HEK293T (cell line): ENCODE data around the gene PCDHGA11.

Experiments
- ARNT ChIP-seq: fragments of 450-650 bp; IDR thresholded peaks from 2 replicates; pipeline ENCODE4 v1.6.1; 2017; ENCODE audit warnings: mild to moderate bottlenecking
- BHLHE40 ChIP-seq: fragments of 450-650 bp; IDR thresholded peaks from 2 replicates; pipeline ENCODE4 v1.6.1; 2016; ENCODE audit warnings: mild to moderate bottlenecking, moderate library complexity, borderline replicate concordance
- FOXA1 ChIP-seq: fragments of 450-650 bp; IDR thresholded peaks from 2 replicates; pipeline ENCODE4 v1.6.1; 2016; ENCODE audit warnings: mild to moderate bottlenecking
- FOXM1 ChIP-seq: fragments of 450-650 bp; IDR thresholded peaks from 2 replicates; pipeline ENCODE4 v1.6.1; 2017; ENCODE audit warnings: mild to moderate bottlenecking, borderline replicate concordance
- SUZ12 ChIP-seq: fragments of 450-650 bp; IDR thresholded peaks from 2 replicates; pipeline ENCODE4 v1.6.1; 2016; ENCODE audit warnings: mild to moderate bottlenecking
- ZNF384 ChIP-seq: fragments of 450-650 bp; IDR thresholded peaks from 2 replicates; pipeline ENCODE4 v1.6.1; 2016

DNA sequence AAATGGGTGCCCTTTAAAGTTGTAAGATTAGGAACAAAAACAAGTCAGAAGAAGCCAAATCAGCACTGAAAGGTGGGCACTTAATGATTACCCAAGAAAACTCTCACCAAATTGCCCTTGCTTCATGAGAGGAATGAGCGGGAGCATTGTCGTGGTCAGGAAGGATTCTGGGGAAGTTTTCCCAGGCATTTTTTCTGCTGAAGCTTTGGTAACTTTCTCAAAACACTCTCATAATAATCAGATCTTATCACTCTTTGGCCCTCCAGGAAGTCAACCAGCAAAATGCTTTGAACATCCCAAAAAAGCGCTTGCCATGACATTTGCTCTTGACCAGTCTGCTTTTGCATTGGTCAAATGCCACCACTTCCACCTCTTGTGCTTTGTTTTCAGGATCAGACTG lies 44.5 kb downstream of the PCDHGA11 start:
- TF ChIP-seq SUZ12 (no peak), BHLHE40 (no peak), FOXA1 (no peak), FOXM1 (no peak), ARNT (no peak), ZNF384 (no peak)
